BLaER1 (cell line): ENCODE results near the gene SIRT6.
A peak's percentile ranks its signal among the peaks of the same experiment; 100 is the strongest.

Experiments
- H3K27ac ChIP-seq: shearing (Covaris generic); formaldehyde crosslinking; 2 replicates; pipeline ENCODE4 v1.8.1; 2022
- H3K27me3 ChIP-seq: shearing (Covaris generic); formaldehyde crosslinking; 2 replicates; pipeline ENCODE4 v1.8.1; 2022
- H3K36me3 ChIP-seq: shearing (Covaris generic); formaldehyde crosslinking; 2 replicates; pipeline ENCODE4 v1.8.1; 2022
- H3K4me1 ChIP-seq: shearing (Covaris generic); formaldehyde crosslinking; 2 replicates; pipeline ENCODE4 v1.8.1; 2022
- H3K4me2 ChIP-seq: shearing (Covaris generic); formaldehyde crosslinking; 2 replicates; pipeline ENCODE4 v1.8.1; 2022
- H3K4me3 ChIP-seq: shearing (Covaris generic); formaldehyde crosslinking; 2 replicates; pipeline ENCODE4 v1.8.1; 2022
- H3K9ac ChIP-seq: shearing (Covaris generic); formaldehyde crosslinking; 2 replicates; pipeline ENCODE4 v1.8.1; 2022
- H3K9me3 ChIP-seq: shearing (Covaris generic); formaldehyde crosslinking; 2 replicates; pipeline ENCODE4 v1.8.1; 2022
- H4K20me1 ChIP-seq: shearing (Covaris generic); formaldehyde crosslinking; 2 replicates; pipeline ENCODE4 v1.8.1; 2022
- Cebpa-rat ChIP-seq: shearing (Covaris generic); IDR thresholded peaks from 2 replicates; pipeline ENCODE4 v1.8.1; 2022

The SIRT6 gene

DNA sequence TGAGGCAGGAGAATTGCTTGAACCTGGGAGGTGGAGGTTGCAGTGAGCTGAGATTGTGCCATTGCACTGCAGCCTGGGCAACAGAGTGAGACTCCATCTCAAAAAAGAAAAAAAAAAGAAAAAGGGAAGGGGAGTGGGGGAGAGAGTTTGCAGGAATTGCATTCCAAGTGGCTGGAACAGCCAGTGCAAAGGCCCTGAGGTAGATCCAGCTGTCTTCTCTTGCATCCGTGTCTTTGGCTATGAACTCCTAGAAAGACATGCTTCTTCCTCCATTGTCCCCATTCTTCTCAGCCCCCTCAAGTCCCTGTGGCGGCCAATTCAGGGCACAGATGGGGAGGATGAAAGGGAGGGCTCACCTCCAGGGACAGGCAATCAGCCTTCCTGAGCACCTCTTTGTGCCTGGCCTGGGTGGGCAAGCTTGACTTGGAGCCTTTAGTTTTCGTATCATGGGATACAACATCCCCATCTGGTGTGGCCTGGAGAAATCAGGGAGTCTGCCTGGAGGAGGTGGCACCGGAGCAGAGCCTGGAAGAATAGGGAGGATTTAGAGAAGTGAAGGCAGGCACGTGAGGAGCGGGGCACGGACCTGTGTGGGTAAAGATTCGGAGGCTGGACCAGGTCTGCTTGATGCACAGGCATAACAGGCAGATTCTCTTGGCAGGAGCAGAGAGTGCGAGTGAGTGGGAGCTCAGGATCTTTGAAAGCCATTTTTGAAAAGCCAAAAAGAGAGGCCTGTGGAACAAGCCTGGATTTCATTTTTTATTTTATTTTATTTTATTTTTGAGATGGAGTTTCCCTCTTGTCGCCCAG, 5.2 kb upstream of the SIRT6 start:
- no peak overlapping the region for H3K9ac ChIP-seq

GRCh38 chr19:4186087-4186993, 4.0 kb upstream of the SIRT6 start:
- no peak for TF ChIP-seq Cebpa-rat
- Histone ChIP-seq H3K27me3 (no peaks in the 10 kb centered on the region), H3K9me3 (no peaks in the 10 kb centered on the region), H4K20me1 (no peaks in the 10 kb centered on the region), H3K4me1 (peaks cover 31% of the 10 kb centered on the region), H3K4me2 (no peak overlapping the region), H3K4me3 (no peak overlapping the region), H3K9ac (no peak overlapping the region), H3K36me3 (no peaks in the 10 kb centered on the region), H3K27ac (no peak overlapping the region)

More for the DNA sequence above, 5.2 kb upstream of the SIRT6 start:
- Histone ChIP-seq H3K4me1 (peaks cover 25% of the 10 kb centered on the region), H3K36me3 (no peaks in the 10 kb centered on the region), H3K27me3 (no peaks in the 10 kb centered on the region), H3K4me3 (no peak overlapping the region), H3K4me2 (no peak overlapping the region), H3K27ac (no peak overlapping the region), H3K9me3 (no peaks in the 10 kb centered on the region), H4K20me1 (no peaks in the 10 kb centered on the region)
- no peak for TF ChIP-seq Cebpa-rat

GRCh38 chr19:4185413-4186086, 3.2 kb upstream of the SIRT6 start:
- Histone ChIP-seq H3K27ac (no peak overlapping the region), H3K9ac (no peak overlapping the region)
- no peak for TF ChIP-seq Cebpa-rat

GRCh38 chr19:4184718-4185352, 2.5 kb upstream of the SIRT6 start:
- no peak overlapping the region for H3K9ac ChIP-seq
- H3K36me3 ChIP-seq: peaks cover 11% of the 10 kb centered on the region
- TF ChIP-seq Cebpa-rat: no peak
- H3K4me2 ChIP-seq: no peak overlapping the region
- H4K20me1 ChIP-seq: no peaks in the 10 kb centered on the region; the same call in 1 of the 2 replicates
- H3K27ac ChIP-seq: no peak overlapping the region
- H3K4me1 ChIP-seq: peaks cover 38% of the 10 kb centered on the region
- H3K4me3 ChIP-seq: no peak overlapping the region
- H3K9me3 ChIP-seq: no peaks in the 10 kb centered on the region
- no peaks in the 10 kb centered on the region for H3K27me3 ChIP-seq

More at GRCh38 chr19:4185413-4186086, 3.2 kb upstream of the SIRT6 start:
- no peak overlapping the region for H3K4me2 ChIP-seq
- peaks cover 4% of the 10 kb centered on the region for H3K36me3 ChIP-seq
- H3K4me1 ChIP-seq: peaks cover 34% of the 10 kb centered on the region
- H3K9me3 ChIP-seq: no peaks in the 10 kb centered on the region
- H4K20me1 ChIP-seq: no peaks in the 10 kb centered on the region; the same call in 1 of the 2 replicates
- no peaks in the 10 kb centered on the region for H3K27me3 ChIP-seq
- no peak overlapping the region for H3K4me3 ChIP-seq

- H3K4me2 ChIP-seq: no peak overlapping the region
- no peak overlapping the region for H3K9ac ChIP-seq
Observed at GRCh38 chr19:4183967-4184717, 1.8 kb upstream of the SIRT6 start.

GRCh38 chr19:4181053-4181508, 1.3 kb downstream of the SIRT6 start:
- H3K4me2 ChIP-seq: peak overlapping the region; percentile 98
- H3K27ac ChIP-seq: no peak overlapping the region
- H3K36me3 ChIP-seq: peaks cover 44% of the 10 kb centered on the region
- H3K9ac ChIP-seq: peak overlapping the region; percentile 90
- peaks cover 35% of the 10 kb centered on the region for H3K4me1 ChIP-seq
- H4K20me1 ChIP-seq: no peaks in the 10 kb centered on the region; the same call in 1 of the 2 replicates
- TF ChIP-seq Cebpa-rat: no peak
- H3K4me3 ChIP-seq: peak overlapping the region; percentile 86
- H3K27me3 ChIP-seq: no peaks in the 10 kb centered on the region
- no peaks in the 10 kb centered on the region for H3K9me3 ChIP-seq

More at GRCh38 chr19:4183967-4184717, 1.8 kb upstream of the SIRT6 start:
- Histone ChIP-seq H3K27ac (no peak overlapping the region), H3K9me3 (no peaks in the 10 kb centered on the region), H4K20me1 (no peaks in the 10 kb centered on the region; the same call in 1 of the 2 replicates), H3K4me3 (no peak overlapping the region), H3K4me1 (peaks cover 38% of the 10 kb centered on the region), H3K27me3 (no peaks in the 10 kb centered on the region), H3K36me3 (peaks cover 18% of the 10 kb centered on the region)
- no peak for TF ChIP-seq Cebpa-rat

DNA sequence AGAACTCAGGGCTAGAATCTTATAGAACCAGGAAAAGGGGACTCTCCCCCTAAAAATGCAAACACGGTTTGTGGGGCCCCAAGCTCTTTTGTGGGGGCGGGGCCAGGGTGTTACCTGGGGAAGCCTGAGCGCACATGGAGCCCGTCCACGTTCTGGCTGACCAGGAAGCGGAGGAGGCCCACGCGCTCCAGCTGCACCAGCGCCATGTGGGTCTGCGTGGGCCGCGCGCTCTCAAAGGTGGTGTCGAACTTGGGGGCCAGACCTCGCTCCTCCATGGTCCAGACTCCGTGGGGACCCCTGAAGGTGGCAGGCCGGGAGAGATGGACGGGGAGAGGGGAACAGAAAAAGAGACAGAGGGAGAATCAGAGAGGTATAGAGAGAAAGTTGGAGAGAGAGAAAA, 3.4 kb downstream of the SIRT6 start:
- no peak overlapping the region for H3K4me3 ChIP-seq
- no peaks in the 10 kb centered on the region for H3K27me3 ChIP-seq
- H3K27ac ChIP-seq: no peak overlapping the region
- no peak overlapping the region for H3K9ac ChIP-seq
- H3K4me2 ChIP-seq: no peak overlapping the region
- peaks cover 27% of the 10 kb centered on the region for H3K4me1 ChIP-seq
- H4K20me1 ChIP-seq: peaks cover 14% of the 10 kb centered on the region
- peaks cover 57% of the 10 kb centered on the region for H3K36me3 ChIP-seq
- no peak for TF ChIP-seq Cebpa-rat
- no peaks in the 10 kb centered on the region for H3K9me3 ChIP-seq

GRCh38 chr19:4177146-4177545, 5.2 kb downstream of the SIRT6 start:
- H3K27ac ChIP-seq: no peak overlapping the region
- H3K27me3 ChIP-seq: peaks cover 11% of the 10 kb centered on the region
- peaks cover 57% of the 10 kb centered on the region for H3K36me3 ChIP-seq
- no peak for TF ChIP-seq Cebpa-rat
- peaks cover 33% of the 10 kb centered on the region for H4K20me1 ChIP-seq
- no peak overlapping the region for H3K4me3 ChIP-seq
- H3K4me2 ChIP-seq: no peak overlapping the region
- no peak overlapping the region for H3K9ac ChIP-seq
- no peaks in the 10 kb centered on the region for H3K9me3 ChIP-seq
- peaks cover 18% of the 10 kb centered on the region for H3K4me1 ChIP-seq

DNA sequence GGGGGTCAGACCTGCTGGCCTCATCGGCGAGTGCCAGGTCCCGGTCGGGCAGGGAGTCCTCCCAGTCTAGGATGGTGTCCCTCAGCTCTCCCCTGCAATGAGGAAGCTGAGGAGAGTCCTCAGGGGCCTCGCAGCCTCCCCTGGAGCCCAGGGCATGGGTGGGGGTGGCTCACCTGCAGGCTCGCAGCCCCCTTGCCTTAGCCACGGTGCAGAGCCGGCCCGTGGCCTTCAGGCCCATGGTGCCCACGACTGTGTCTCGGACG, 6.8 kb downstream of the SIRT6 start:
- H3K4me3 ChIP-seq: no peak overlapping the region
- H3K36me3 ChIP-seq: peaks cover 53% of the 10 kb centered on the region
- no peaks in the 10 kb centered on the region for H3K9me3 ChIP-seq
- H3K27me3 ChIP-seq: peaks cover 20% of the 10 kb centered on the region
- no peak overlapping the region for H3K4me2 ChIP-seq
- peaks cover 41% of the 10 kb centered on the region for H4K20me1 ChIP-seq
- H3K27ac ChIP-seq: no peak overlapping the region
- TF ChIP-seq Cebpa-rat: no peak
- peaks cover 5% of the 10 kb centered on the region for H3K4me1 ChIP-seq
- H3K9ac ChIP-seq: no peak overlapping the region
